Stimulated activated naive CD8-positive, alpha-beta T cell treated with anti-CD3 and anti-CD28 coated beads, Interleukin-15, Interleukin-2, amounts not matched to agents 100 ng/mL and 50 ng/mL, for 24 hours (primary cell): ENCODE results near the gene BANP.

Source experiments
- H3K27ac Mint-ChIP-seq: one replicate; pipeline ENCODE4 v1.8.0; 2021; ENCODE audit warnings: mild to moderate bottlenecking, mixed read lengths
- H3K27me3 Mint-ChIP-seq: one replicate; pipeline ENCODE4 v1.8.0; 2021; ENCODE audit warnings: mixed read lengths
- H3K36me3 Mint-ChIP-seq: one replicate; pipeline ENCODE4 v1.8.0; 2021; ENCODE audit warnings: low read depth, mixed read lengths
- H3K4me1 Mint-ChIP-seq: one replicate; pipeline ENCODE4 v1.8.0; 2021; ENCODE audit warnings: low read depth, mixed read lengths
- H3K4me3 Mint-ChIP-seq: one replicate; pipeline ENCODE4 v1.8.0; 2021; ENCODE audit warnings: mild to moderate bottlenecking, mixed read lengths
- H3K9me3 Mint-ChIP-seq: one replicate; pipeline ENCODE4 v1.8.0; 2021; ENCODE audit warnings: mixed read lengths

The BANP gene

DNA sequence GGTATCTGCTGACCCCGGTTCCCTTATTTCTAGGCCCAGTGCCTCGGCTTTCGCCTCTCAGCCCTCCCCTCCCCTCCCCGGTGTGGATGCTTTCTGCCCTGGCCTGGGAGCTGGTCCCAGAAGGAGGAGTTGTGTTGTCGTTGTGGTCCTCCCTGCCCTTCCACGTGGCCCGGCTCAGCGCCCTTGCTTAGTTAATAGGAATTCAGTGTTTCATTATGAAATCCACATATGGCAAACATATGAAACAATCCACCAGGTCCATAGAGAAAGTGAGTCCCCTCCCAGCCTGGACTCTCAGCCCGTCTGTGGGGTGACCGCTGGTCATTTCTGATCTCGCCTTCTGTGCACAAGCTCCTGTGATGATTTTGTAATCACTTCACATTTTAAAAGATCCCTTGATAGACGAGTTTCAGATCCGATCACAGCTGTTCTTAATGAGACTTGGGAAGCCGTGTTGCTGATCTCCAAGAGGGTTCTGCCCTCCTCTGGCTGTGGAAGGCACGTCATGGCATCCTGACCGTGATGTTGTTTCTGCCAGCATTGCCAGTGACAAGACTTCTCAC is 112.1 kb downstream of the BANP start:
- Mint-ChIP-seq H3K27me3 (no peaks in the 10 kb centered on the region), H3K36me3 (peaks cover 5% of the 10 kb centered on the region), H3K4me1 (no peaks in the 10 kb centered on the region), H3K9me3 (no peaks in the 10 kb centered on the region), H3K4me3 (no peak overlapping the region), H3K27ac (no peak overlapping the region)

GRCh38 chr16:88064011-88064888 is 113.0 kb downstream of the BANP start:
- no peak overlapping the region for H3K4me3 Mint-ChIP-seq
- H3K27ac Mint-ChIP-seq: no peak overlapping the region
- H3K27me3 Mint-ChIP-seq: no peaks in the 10 kb centered on the region
- peaks cover 5% of the 10 kb centered on the region for H3K36me3 Mint-ChIP-seq
- no peaks in the 10 kb centered on the region for H3K9me3 Mint-ChIP-seq
- no peaks in the 10 kb centered on the region for H3K4me1 Mint-ChIP-seq

DNA sequence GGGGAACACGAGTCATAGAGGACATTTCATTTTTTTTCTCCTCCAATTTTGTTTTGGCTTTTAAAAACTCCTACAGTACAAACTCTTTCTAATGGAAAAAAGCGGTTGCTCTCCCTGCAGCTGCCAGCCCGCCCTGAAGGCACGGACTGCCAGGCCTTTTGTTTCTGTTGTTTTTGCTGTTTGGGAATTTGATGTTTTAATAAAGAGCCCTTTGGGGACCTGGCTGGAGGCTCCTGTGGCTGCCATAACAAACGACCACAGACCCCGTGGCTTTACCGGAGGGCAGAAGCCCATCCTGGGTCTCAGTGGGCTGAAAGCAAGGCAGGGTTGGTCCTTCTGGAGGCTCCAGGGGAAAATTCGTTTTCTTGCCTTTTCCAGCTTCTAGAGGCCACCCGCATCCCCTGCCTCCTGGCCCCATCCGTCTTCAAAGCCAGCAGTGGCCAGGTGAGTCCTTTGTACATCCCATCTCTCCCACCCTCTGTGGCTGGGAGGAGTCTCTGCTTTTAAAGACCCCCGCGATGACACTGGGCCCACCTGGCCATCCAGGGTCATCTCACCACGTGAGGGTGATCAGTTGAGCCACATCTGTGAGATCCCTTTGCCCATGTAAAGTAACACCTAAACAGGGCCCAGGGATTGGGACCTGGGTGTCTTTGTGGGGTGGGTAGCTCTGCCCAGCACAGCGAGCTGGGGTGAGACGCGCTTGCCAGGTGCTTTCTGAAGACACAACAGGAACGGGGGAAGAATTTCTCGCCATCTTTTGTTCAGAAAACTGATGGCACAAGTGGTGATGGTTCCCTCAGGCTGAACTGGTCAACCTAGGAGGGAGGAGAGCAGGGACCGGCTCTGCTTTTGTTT is 113.9 kb downstream of the BANP start:
- Mint-ChIP-seq H3K36me3 (peaks cover 9% of the 10 kb centered on the region), H3K4me1 (peaks cover 7% of the 10 kb centered on the region), H3K4me3 (no peak overlapping the region), H3K27me3 (no peaks in the 10 kb centered on the region), H3K9me3 (no peaks in the 10 kb centered on the region), H3K27ac (no peak overlapping the region)

GRCh38 chr16:88065747-88066142 is 114.5 kb downstream of the BANP start:
- H3K27ac Mint-ChIP-seq: no peak overlapping the region
- no peak overlapping the region for H3K4me3 Mint-ChIP-seq
- no peaks in the 10 kb centered on the region for H3K27me3 Mint-ChIP-seq
- peaks cover 7% of the 10 kb centered on the region for H3K4me1 Mint-ChIP-seq
- no peaks in the 10 kb centered on the region for H3K9me3 Mint-ChIP-seq
- peaks cover 12% of the 10 kb centered on the region for H3K36me3 Mint-ChIP-seq

DNA sequence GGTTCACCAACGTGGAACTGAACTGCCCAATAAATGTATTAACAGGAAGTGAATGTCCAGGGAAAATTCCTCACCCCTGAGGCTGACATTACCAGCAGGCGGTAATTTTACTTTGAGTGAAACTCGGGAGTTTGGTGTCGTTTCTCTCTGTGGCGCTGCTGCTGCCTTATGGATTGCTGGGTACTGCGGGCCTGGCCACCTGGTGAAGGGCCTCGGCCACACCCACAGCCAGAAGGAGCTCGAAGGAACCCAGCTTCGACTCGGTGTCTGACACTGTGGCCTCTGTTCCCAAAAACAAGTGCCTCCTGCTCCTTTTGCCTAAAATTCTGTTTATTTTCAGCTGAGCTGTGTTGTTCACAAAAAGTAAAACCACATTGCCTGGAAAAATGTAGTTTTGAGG is 115.0 kb downstream of the BANP start:
- H3K27ac Mint-ChIP-seq: no peak overlapping the region
- peaks cover 7% of the 10 kb centered on the region for H3K4me1 Mint-ChIP-seq
- H3K36me3 Mint-ChIP-seq: peaks cover 9% of the 10 kb centered on the region
- no peaks in the 10 kb centered on the region for H3K27me3 Mint-ChIP-seq
- no peaks in the 10 kb centered on the region for H3K9me3 Mint-ChIP-seq
- H3K4me3 Mint-ChIP-seq: no peak overlapping the region

GRCh38 chr16:88066680-88067529 is 115.7 kb downstream of the BANP start:
- H3K27me3 Mint-ChIP-seq: no peaks in the 10 kb centered on the region
- H3K4me3 Mint-ChIP-seq: no peak overlapping the region
- H3K27ac Mint-ChIP-seq: no peak overlapping the region
- peaks cover 7% of the 10 kb centered on the region for H3K36me3 Mint-ChIP-seq
- H3K4me1 Mint-ChIP-seq: peaks cover 7% of the 10 kb centered on the region
- no peaks in the 10 kb centered on the region for H3K9me3 Mint-ChIP-seq

- Mint-ChIP-seq H3K4me1 (peaks cover 7% of the 10 kb centered on the region), H3K9me3 (no peaks in the 10 kb centered on the region), H3K27me3 (no peaks in the 10 kb centered on the region), H3K36me3 (peaks cover 7% of the 10 kb centered on the region), H3K4me3 (no peak overlapping the region), H3K27ac (no peak overlapping the region)
Measured at GRCh38 chr16:88067530-88068411, 116.5 kb downstream of the BANP start.

DNA sequence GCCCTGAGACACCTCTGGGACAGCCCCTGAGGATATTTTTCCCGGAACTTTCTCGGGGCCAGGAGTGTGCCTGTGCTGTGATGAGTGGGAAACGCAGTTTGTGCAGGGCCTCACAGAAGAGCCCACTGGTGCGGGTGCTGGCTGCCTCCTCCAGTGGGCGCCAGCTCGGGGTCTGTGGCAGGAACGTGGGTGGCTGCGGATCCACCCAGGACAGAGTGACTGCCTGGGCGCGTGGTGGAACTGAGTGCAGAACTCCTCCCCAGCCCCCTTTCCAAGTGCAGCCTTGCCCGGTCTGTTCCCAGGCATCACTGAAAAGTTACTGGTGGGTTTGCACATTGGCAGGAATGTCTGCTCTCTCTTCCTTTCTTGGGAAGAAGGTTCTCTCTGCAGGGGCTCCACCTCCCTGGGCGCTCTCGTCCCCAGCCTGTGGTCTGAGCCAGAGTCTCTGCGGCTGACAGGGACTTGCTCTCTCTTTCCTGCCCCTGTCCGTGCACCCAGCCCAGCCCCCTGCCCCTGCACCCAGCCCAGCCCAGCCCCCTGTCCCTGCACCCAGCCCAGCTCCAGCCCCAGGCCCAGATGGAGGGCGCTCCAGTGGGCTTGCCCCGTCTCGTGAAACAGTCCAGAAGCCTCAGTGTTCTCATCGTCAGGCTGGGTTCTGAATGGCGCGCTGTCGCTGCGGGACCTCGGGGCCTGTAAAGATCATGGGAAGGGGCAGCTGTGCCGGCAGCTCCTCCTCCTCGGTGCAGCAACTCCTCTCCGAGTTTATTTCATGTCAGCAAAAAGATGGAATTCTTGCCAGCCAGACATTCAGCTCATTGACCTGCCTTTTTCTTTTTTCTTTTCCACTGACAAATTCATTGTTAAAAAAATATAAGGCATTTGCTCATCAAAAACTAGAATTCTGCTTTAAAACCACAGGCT is 117.5 kb downstream of the BANP start:
- peaks cover 7% of the 10 kb centered on the region for H3K36me3 Mint-ChIP-seq
- no peaks in the 10 kb centered on the region for H3K27me3 Mint-ChIP-seq
- no peak overlapping the region for H3K4me3 Mint-ChIP-seq
- H3K4me1 Mint-ChIP-seq: peaks cover 7% of the 10 kb centered on the region
- peak overlapping the region; percentile 2 for H3K27ac Mint-ChIP-seq
- no peaks in the 10 kb centered on the region for H3K9me3 Mint-ChIP-seq

- no peaks in the 10 kb centered on the region for H3K27me3 Mint-ChIP-seq
- peaks cover 7% of the 10 kb centered on the region for H3K4me1 Mint-ChIP-seq
- no peak overlapping the region for H3K4me3 Mint-ChIP-seq
- peaks cover 7% of the 10 kb centered on the region for H3K36me3 Mint-ChIP-seq
- H3K9me3 Mint-ChIP-seq: no peaks in the 10 kb centered on the region
- peak overlapping the region; percentile 2 for H3K27ac Mint-ChIP-seq
Measured at GRCh38 chr16:88069397-88070168, 118.3 kb downstream of the BANP start.

DNA sequence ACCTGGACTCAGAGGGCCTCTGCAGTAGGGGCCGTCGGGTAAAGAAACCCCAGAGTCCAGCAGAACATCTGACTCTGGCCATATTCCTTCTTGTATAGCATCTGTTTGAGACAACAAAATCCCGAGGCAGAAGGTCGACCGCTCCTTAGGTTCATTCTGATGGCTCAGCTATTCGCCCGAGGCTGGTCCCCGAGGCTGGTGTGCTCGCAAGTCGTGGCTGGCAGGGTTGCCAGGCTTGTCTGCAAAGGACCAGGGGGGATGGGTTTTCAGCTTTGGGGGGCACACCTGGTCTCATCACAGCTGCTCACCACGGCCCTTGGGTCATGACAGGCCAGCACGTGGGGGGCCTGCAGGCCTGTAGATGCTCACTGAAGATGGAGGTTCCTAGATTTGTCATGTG is 119.1 kb downstream of the BANP start:
- H3K27ac Mint-ChIP-seq: no peak overlapping the region
- peaks cover 7% of the 10 kb centered on the region for H3K4me1 Mint-ChIP-seq
- H3K9me3 Mint-ChIP-seq: no peaks in the 10 kb centered on the region
- H3K4me3 Mint-ChIP-seq: no peak overlapping the region
- H3K36me3 Mint-ChIP-seq: peaks cover 7% of the 10 kb centered on the region
- H3K27me3 Mint-ChIP-seq: no peaks in the 10 kb centered on the region

DNA sequence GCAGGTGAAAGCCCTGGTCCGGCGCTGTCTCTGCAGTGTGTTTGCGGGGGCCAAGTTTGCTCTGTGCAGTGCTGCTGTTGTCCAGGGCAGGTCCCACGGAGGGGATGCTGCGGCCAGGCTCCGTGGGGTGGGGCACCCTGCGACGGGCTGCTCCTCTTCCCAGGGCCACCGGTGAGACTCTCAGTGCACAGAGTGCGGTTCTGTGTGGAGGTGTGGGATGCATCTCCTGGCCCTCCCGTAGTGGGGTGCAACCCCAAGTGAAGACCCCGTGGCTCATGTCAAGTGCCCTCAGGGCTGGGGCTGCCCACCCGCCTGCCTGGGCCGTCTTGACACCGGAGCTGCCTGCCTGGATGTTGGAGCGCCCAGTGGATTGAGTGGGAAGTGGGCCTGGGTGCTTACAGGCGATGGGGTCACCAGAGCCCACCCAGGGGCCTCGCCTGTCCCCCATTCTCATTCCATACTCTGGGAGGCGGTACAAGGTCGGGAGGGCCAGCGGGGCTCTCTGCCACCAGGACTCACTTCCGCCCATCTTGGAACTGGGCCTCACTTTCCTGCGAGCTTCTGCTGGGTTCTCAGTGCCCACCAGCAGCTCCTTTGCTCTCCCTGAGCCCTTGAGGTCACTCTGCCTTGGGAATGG is 119.9 kb downstream of the BANP start:
- Mint-ChIP-seq H3K9me3 (no peaks in the 10 kb centered on the region), H3K27ac (no peak overlapping the region), H3K36me3 (peaks cover 11% of the 10 kb centered on the region), H3K4me3 (no peak overlapping the region), H3K27me3 (no peaks in the 10 kb centered on the region), H3K4me1 (peaks cover 7% of the 10 kb centered on the region)

GRCh38 chr16:88071908-88072307 is 120.7 kb downstream of the BANP start:
- Mint-ChIP-seq H3K27ac (no peak overlapping the region), H3K36me3 (peaks cover 14% of the 10 kb centered on the region)

More at GRCh38 chr16:88071908-88072307, 120.7 kb downstream of the BANP start:
- H3K4me1 Mint-ChIP-seq: peaks cover 7% of the 10 kb centered on the region
- H3K9me3 Mint-ChIP-seq: no peaks in the 10 kb centered on the region
- H3K27me3 Mint-ChIP-seq: no peaks in the 10 kb centered on the region
- H3K4me3 Mint-ChIP-seq: no peak overlapping the region
